GM19193 (cell line): ENCODE data around the gene PNPLA8.

Source experiments
- POLR2A ChIP-seq: IDR thresholded peaks from 4 replicates; pipeline ENCODE4 v1.6.1; 2011; ENCODE audit not compliant: insufficient read depth, insufficient read length; ENCODE audit errors: extremely low read depth

Gene PNPLA8

DNA sequence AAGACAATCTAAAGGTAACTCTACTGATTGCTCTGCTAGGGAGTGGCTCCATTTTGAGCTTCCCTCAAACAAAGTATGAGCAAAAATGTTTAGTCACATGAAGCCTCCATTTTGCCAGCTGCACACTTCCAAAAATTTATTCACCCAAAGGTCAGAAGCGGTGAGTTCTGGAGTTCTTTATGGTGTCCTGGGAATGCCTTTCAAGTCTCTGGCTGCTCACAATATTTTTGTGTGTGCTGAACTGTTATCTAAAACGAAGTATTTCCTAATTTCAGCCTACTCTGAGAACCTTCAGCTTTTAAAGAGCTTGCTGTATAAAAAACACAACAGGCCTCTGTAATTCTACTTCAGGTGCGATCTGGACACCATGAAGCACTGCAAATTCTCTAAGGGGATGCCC, 85.3 kb downstream of the PNPLA8 start:
- no peak for TF ChIP-seq POLR2A

DNA sequence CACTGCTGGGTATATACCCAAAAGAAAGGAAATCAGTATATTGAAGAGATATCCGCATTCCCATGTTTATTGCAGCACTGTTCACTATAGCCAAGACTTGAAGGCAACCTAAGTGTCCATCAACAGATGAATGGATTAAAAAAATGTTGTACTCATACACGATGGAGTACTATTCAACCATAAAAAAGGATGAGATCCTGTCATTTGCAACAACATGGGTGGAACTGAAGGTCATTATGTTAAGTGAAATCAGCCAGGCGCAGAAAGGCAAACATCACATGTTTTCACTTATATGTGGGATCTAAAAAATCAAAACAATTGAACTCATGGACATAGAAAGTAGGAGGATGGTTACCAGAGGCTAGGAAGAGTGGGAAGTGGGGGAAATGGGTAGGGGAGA, 89.0 kb downstream of the PNPLA8 start:
- no peak for TF ChIP-seq POLR2A

DNA sequence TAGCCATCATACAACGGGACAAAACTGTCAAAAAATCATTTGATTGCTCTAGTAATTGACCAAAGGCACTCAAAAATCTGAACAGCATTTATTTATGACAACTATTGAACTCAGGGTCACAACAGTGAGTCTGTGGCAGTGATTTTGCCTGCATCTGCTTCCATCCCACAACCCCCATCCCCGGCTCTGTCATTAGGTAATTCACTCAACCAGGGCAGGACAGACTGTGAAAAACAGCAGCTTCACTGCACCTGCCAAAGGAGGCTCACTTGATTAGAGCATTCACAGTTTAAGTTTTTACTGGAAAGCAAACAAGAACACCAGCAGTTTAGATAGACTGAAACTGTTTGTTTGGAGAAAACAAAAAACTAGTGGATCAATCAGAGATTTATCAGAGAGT, 91.9 kb downstream of the PNPLA8 start:
- no peak for TF ChIP-seq POLR2A

DNA sequence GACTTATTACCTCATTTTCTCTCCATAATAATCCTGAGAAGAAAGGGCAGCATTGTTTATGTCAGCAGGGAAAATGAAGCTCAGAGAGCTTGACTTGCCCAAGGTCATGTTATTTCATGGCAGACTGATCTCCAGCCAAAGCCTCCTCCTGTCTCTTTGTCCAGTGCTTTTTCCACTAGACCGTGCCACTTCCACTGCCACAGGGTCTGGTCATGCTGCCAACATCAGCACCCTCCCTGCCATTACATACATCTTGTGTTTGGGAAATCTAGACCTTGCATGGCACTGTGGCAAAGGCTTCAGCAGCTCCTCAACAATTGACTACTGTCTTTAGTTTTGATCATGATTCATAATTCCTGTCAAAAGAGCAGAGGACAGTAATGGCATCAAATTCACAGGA, 94.8 kb downstream of the PNPLA8 start:
- no peak for TF ChIP-seq POLR2A

DNA sequence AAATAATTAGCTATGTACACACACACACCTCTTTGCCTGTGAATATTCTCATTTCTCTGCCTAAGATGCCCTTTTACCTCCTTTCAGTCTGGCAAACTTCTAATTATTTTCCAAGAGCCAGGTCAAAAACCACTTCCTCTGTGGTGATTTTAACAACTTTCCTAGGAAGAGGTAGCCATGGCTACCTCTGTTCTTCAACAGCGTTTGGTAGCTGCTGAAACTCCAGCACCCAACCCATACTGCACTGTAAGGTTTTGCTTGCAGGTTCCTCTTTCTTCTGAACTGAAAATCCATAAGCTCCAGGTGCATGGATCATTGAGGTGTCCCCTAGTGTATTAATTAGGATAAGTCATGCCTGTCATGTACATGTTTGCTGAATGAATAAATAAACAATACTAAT, 95.3 kb downstream of the PNPLA8 start:
- TF ChIP-seq POLR2A: no peak

DNA sequence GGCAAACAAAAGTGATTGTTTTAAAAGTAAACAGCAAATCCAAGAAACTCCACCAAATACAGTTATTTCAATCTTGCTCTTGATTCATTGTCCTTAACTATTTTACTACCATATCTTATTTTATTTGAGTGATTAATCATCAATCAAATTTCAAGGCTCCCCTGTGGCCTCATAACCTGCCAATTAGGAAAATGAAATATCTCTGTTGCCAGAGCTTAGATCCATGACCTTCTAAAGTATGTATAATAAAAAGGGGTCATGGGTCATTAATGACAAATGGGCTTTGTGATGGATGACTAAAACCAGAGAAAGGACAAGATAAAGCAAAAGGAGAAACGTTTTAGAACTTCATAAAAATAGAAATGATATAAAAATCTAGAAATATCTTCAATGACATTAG, 98.2 kb downstream of the PNPLA8 start:
- TF ChIP-seq POLR2A: no peak

DNA sequence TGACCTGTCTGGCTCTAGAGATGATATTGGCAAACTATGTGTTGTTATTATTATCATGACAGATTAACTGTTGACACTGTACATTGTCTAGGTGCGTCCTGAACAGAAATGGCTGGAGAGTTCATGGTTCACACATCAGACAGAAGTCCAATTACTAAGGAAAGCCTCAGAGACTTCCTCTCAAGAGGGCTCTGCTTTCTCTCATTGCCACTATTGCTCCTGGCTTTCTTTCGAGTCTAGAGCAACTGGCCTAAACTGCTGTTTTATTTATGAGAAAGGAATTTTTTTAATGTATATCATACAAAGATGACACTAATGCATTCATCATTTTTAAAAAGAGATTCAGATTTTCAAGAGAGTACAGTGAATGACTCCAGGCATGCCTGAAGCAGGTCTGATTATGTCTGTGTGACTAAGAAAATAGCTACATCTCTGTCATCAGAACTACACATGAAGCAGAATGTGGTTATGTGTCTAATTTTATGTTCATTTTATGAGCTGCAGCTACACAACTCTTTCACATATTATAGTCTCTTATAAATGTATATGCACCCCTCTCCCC, 100.1 kb downstream of the PNPLA8 start:
- TF ChIP-seq POLR2A: no peak

DNA sequence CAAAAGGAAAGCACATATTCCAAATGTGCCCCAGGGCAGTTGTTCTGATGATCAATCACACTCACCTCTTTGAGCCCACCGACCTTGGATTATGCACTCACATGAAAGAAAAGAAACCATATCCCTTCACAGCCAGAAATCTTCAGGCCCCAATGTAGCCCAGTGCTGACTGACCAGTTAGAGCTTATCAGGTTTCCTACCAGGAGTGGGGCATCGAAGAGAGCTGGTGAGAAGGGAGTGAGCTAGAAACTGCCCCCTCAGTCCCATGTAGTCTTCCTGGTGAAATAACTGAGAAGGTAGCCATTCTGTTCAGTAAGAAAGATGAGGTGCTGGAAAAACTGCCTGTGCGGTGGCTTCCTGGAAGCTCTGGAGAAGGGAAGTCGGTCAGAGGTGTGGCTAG, 101.9 kb downstream of the PNPLA8 start:
- no peak for TF ChIP-seq POLR2A

DNA sequence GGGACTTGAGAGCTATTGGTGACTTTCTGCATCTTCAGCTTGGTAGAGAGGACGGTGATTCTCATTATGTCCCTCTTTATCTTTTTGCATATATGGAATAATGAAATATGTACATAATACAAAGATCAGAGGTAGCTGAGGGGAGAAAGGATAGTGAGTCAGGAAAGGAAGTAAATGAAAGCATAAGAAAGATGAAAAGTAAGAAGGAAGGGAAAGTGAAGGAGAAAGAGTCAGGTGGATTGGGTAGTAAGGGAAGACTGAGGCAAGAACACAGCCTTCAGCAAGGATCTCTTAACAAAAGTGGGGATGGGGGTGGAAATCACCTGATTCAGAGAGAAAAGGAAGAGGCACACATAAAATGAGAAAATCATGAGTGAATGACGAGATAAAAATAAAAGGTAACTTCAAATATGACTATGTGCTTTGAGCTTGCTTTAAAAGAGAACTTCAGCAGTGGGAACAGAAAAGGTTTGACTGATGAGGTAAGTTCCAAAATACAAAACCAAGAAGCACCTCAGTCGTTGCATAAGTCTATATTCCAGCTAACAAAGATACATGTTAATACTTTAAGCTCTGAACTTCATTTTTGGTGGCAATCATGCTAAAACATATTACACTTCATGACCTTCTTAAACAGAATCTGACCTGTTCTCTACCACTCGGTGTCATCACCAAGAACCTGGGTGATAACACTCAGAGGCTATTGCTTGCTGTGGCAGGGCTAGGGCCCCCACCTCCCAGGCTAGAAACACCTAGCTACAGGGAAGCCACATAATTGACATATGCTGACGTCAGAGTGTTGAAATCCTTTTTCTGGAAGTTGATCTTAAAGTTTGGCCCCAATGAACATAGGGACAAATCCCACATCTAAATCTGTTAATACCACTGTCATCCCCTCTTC, 102.6 kb downstream of the PNPLA8 start:
- no peak for TF ChIP-seq POLR2A

DNA sequence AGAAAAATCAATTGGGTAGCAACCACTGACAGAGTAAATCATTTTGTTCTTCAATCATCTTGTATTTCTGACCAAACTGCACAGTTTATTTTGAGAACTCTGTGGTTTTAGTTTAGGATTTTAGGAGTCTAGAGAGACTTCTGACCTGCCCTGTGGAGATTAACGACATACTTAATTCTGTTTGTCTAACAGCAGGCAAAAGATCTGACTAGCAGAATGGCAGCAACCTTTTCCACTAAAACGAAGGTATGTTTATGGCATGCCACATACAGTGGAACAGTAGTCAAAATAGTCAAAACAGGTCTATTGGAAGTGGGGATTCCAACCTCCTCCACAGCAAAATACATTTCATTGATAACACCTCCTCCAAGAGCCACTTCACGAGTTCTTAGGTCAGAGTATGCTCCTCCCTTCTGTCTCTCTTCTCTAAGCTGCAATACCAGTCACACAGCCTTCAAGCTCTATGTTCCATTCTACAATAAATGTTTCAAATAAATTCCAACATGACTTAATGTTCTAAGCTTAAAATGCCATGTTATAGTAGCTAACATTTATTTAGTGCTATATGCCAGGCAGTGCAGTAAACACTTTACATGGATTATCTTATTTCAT, 104.1 kb downstream of the PNPLA8 start:
- no peak for TF ChIP-seq POLR2A
